ENCODE results near the gene LPP. TPM values are rescaled to one million over a fixed set of nuclear protein-coding genes. Genes with fewer than 3 reads are reported as not detected.

Gene LPP
- total RNA-seq, 4 donors from 2014 or later, result 109 to 170 (median 132) TPM

- TF ChIP-seq CTCF (IDR thresholded peaks at IDR 0.05) (no peak), POLR2A (IDR thresholded peaks at IDR 0.05) (no peak)
- no peaks in the 10 kb centered on the region for H3K4me1 ChIP-seq
- H3K4me3 ChIP-seq, result no peak overlapping the region
- DNase-seq, result no peak
- no peaks in the 10 kb centered on the region for H3K27me3 ChIP-seq
- no peak overlapping the region for H3K27ac ChIP-seq
- peaks cover 0 to 4% (median 0%) of the 10 kb centered on the region in 4 donors for H3K9me3 ChIP-seq
- no peaks in the 10 kb centered on the region for H3K36me3 ChIP-seq
These were observed 352.0 kb downstream of the LPP start for GRCh38 chr3:188505911-188506310.

GRCh38 chr3:188506446-188506845 is 352.5 kb downstream of the LPP start:
- TF ChIP-seq CTCF (IDR thresholded peaks at IDR 0.05) (no peak), POLR2A (IDR thresholded peaks at IDR 0.05) (no peak)
- Histone ChIP-seq H3K36me3 (no peaks in the 10 kb centered on the region), H3K4me1 (no peaks in the 10 kb centered on the region), H3K27ac (no peak overlapping the region), H3K4me3 (no peak overlapping the region), H3K27me3 (no peaks in the 10 kb centered on the region), H3K9me3 (peaks cover 0 to 4% (median 0%) of the 10 kb centered on the region in 4 donors)
- no peak for DNase-seq

- H3K4me1 ChIP-seq, result no peaks in the 10 kb centered on the region
- peaks cover 0 to 4% (median 0%) of the 10 kb centered on the region in 4 donors for H3K9me3 ChIP-seq
- no peaks in the 10 kb centered on the region for H3K27me3 ChIP-seq
- no peak overlapping the region for H3K27ac ChIP-seq
- TF ChIP-seq POLR2A (IDR thresholded peaks at IDR 0.05) (no peak), CTCF (IDR thresholded peaks at IDR 0.05) (no peak)
- H3K36me3 ChIP-seq, result no peaks in the 10 kb centered on the region
- no peak for DNase-seq
- H3K4me3 ChIP-seq, result no peak overlapping the region
These were observed 353.3 kb downstream of the LPP start for GRCh38 chr3:188507244-188507720.

- TF ChIP-seq CTCF (IDR thresholded peaks at IDR 0.05), result no peak
- no peak for TF ChIP-seq POLR2A (IDR thresholded peaks at IDR 0.05)
- H3K27me3 ChIP-seq, result no peaks in the 10 kb centered on the region
- H3K4me1 ChIP-seq, result no peaks in the 10 kb centered on the region
- no peaks in the 10 kb centered on the region for H3K36me3 ChIP-seq
- H3K4me3 ChIP-seq, result no peak overlapping the region
- DNase-seq, result no peak
- H3K9me3 ChIP-seq, result peaks cover 0 to 4% (median 0%) of the 10 kb centered on the region in 4 donors
- no peak overlapping the region for H3K27ac ChIP-seq
These were observed 354.5 kb downstream of the LPP start for GRCh38 chr3:188508454-188508853.

GRCh38 chr3:188509316-188509715 is 355.4 kb downstream of the LPP start:
- no peak for DNase-seq
- TF ChIP-seq CTCF (IDR thresholded peaks at IDR 0.05), result no peak
- no peak for TF ChIP-seq POLR2A (IDR thresholded peaks at IDR 0.05)
- no peaks in the 10 kb centered on the region for H3K9me3 ChIP-seq
- H3K27ac ChIP-seq, result no peak overlapping the region
- no peaks in the 10 kb centered on the region for H3K36me3 ChIP-seq
- no peaks in the 10 kb centered on the region for H3K27me3 ChIP-seq
- H3K4me3 ChIP-seq, result no peak overlapping the region
- H3K4me1 ChIP-seq, result no peaks in the 10 kb centered on the region

- Histone ChIP-seq H3K27me3 (no peaks in the 10 kb centered on the region), H3K36me3 (no peaks in the 10 kb centered on the region), H3K4me1 (no peaks in the 10 kb centered on the region), H3K9me3 (no peaks in the 10 kb centered on the region), H3K27ac (no peak overlapping the region), H3K4me3 (no peak overlapping the region)
- no peak for DNase-seq
- TF ChIP-seq POLR2A (IDR thresholded peaks at IDR 0.05), result no peak
- no peak for TF ChIP-seq CTCF (IDR thresholded peaks at IDR 0.05)
These were observed 356.4 kb downstream of the LPP start for GRCh38 chr3:188510366-188510765.

All from Peyer's patch (tissue), 4 donors.